Measurements from ENCODE around the gene DNAJC8. TPM values are rescaled to one million over a fixed set of nuclear protein-coding genes. Genes with fewer than 3 reads are reported as not detected.
A peak's percentile ranks its signal among the peaks of the same experiment; 100 is the strongest.

The DNAJC8 gene
- total RNA-seq, 1 experiment from 2014 or later, result 135 TPM

DNA sequence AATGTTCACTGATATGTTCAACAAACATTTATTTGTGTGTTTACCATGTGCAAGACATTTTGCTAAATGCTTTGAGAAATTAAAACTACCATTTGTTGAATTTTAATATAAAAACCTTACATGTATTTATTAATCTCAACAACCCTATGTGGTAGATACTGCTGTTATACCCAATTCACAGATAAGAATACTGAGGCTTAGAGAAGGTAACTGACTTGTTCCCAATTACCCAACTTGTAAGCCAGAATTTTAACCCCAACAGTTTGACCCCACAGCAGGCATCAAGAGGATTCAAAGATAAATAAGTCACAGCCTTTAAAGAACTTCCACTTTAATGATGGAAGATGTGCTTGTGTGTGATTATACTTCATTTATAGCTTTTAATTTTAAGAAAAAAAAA is 3.7 kb downstream of the DNAJC8 start:
- CTCF ChIA-PET, result no interaction called here
- Histone ChIP-seq H3K4me3 (ENCODE audit: low read depth, low read length, poor library complexity, severe bottlenecking) (no peak overlapping the region), H3K36me3 (ENCODE audit: insufficient read depth, low read length, poor library complexity, severe bottlenecking) (peaks cover 53% of the 10 kb centered on the region), H3K9me3 (ENCODE audit: low read depth, low read length, poor library complexity, severe bottlenecking) (no peaks in the 10 kb centered on the region), H3K27me3 (replicated peaks; ENCODE audit: insufficient read depth, low read depth, low read length, poor library complexity) (no peaks in the 10 kb centered on the region), H3K4me1 (ENCODE audit: insufficient read depth, low read length, poor library complexity, severe bottlenecking) (no peaks in the 10 kb centered on the region), H3K27ac (ENCODE audit: low read depth, low read length, poor library complexity, severe bottlenecking) (no peak overlapping the region)
- DNase-seq (ENCODE audit: low spot score), result no peak
- intact Hi-C loops (cut with micrococcal nuclease; ENCODE audit: unreplicated experiment), result no loop called here
- BruUV-seq (replicated peaks), result no TSS peak
- POLR2A ChIA-PET (ENCODE audit: low non-redundant PET), result no interaction called here
- TF ChIP-seq EZH2 (IDR thresholded peaks at IDR 0.05; ENCODE audit: borderline replicate concordance, low read depth, low read length, poor library complexity, severe bottlenecking), result no peak

GRCh38 chr1:28213315-28213714 is 19.5 kb downstream of the DNAJC8 start:
- POLR2A ChIA-PET (ENCODE audit: low non-redundant PET), result no interaction called here
- H3K9me3 ChIP-seq (ENCODE audit: low read depth, low read length, poor library complexity, severe bottlenecking), result no peaks in the 10 kb centered on the region
- no peak overlapping the region for H3K27ac ChIP-seq (ENCODE audit: low read depth, low read length, poor library complexity, severe bottlenecking)
- intact Hi-C loops (cut with micrococcal nuclease; ENCODE audit: unreplicated experiment), result loop anchor here (5.0 kb wide), 1 partner anchor 121 kb away; no protein-coding TSS in a partner anchor
- DNase-seq (ENCODE audit: low spot score), result no peak
- TF ChIP-seq CTCF (conservative IDR thresholded peaks at IDR 0.05; ENCODE audit: low read depth, low read length) (no peak), EZH2 (IDR thresholded peaks at IDR 0.05; ENCODE audit: borderline replicate concordance, low read depth, low read length, poor library complexity, severe bottlenecking) (no peak)
- H3K4me3 ChIP-seq (ENCODE audit: low read depth, low read length, poor library complexity, severe bottlenecking), result no peak overlapping the region
- CTCF ChIA-PET, result no interaction called here
- H3K36me3 ChIP-seq (ENCODE audit: insufficient read depth, low read length, poor library complexity, severe bottlenecking), result peaks cover 50% of the 10 kb centered on the region
- no peaks in the 10 kb centered on the region for H3K4me1 ChIP-seq (ENCODE audit: insufficient read depth, low read length, poor library complexity, severe bottlenecking)
- no peaks in the 10 kb centered on the region for H3K27me3 ChIP-seq (replicated peaks; ENCODE audit: insufficient read depth, low read depth, low read length, poor library complexity)
- no TSS peak for BruUV-seq (replicated peaks)

DNA sequence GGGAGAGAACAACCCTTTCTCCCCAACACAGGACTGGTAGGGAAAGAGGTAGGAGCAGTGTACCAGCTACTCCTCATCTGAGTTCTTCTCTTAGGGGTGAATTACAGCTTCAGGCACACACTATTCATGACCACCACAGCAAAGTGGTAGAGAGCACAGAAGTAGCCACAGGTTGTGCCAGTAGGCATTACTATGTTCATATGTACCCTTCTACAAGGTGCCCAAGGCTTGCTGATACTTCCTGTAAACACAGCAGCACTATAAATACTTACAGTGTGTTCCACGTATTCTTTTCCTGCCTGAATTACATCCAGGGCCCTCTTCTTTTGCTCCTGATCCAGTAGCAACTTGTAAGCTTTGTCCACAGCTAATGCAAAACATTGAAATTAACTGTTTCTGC is 23.1 kb downstream of the DNAJC8 start:
- no peak for TF ChIP-seq EZH2 (IDR thresholded peaks at IDR 0.05; ENCODE audit: borderline replicate concordance, low read depth, low read length, poor library complexity, severe bottlenecking)
- TF ChIP-seq CTCF (conservative IDR thresholded peaks at IDR 0.05; ENCODE audit: low read depth, low read length), result no peak
- no peaks in the 10 kb centered on the region for H3K27me3 ChIP-seq (replicated peaks; ENCODE audit: insufficient read depth, low read depth, low read length, poor library complexity)
- intact Hi-C loops (cut with micrococcal nuclease; ENCODE audit: unreplicated experiment), result loop anchor here (5.0 kb wide), 1 partner anchor 117 kb away; no protein-coding TSS in a partner anchor
- H3K4me1 ChIP-seq (ENCODE audit: insufficient read depth, low read length, poor library complexity, severe bottlenecking), result no peaks in the 10 kb centered on the region
- no TSS peak for BruUV-seq (replicated peaks)
- H3K4me3 ChIP-seq (ENCODE audit: low read depth, low read length, poor library complexity, severe bottlenecking), result no peak overlapping the region
- no peaks in the 10 kb centered on the region for H3K9me3 ChIP-seq (ENCODE audit: low read depth, low read length, poor library complexity, severe bottlenecking)
- no peak for DNase-seq (ENCODE audit: low spot score)
- no peak overlapping the region for H3K27ac ChIP-seq (ENCODE audit: low read depth, low read length, poor library complexity, severe bottlenecking)
- ChIA-PET POLR2A (ENCODE audit: low non-redundant PET) (no interaction called here), CTCF (interaction anchor here (1.4 to 1.5 kb wide), 2 partner anchors 118 to 352 kb away, joined by 7 to 14 read pairs; no protein-coding TSS in a partner anchor)
- H3K36me3 ChIP-seq (ENCODE audit: insufficient read depth, low read length, poor library complexity, severe bottlenecking), result peaks cover 57% of the 10 kb centered on the region

- no TSS peak for BruUV-seq (replicated peaks)
- peak; percentile 60 for DNase-seq (ENCODE audit: low spot score)
- peaks cover 56% of the 10 kb centered on the region for H3K36me3 ChIP-seq (ENCODE audit: insufficient read depth, low read length, poor library complexity, severe bottlenecking)
- no peaks in the 10 kb centered on the region for H3K4me1 ChIP-seq (ENCODE audit: insufficient read depth, low read length, poor library complexity, severe bottlenecking)
- peak overlapping the region; percentile 7 for H3K27ac ChIP-seq (ENCODE audit: low read depth, low read length, poor library complexity, severe bottlenecking)
- intact Hi-C loops (cut with micrococcal nuclease; ENCODE audit: unreplicated experiment), result no loop called here
- no peak overlapping the region for H3K4me3 ChIP-seq (ENCODE audit: low read depth, low read length, poor library complexity, severe bottlenecking)
- ChIA-PET CTCF (interaction anchor here (1.0 to 1.5 kb wide), 3 partner anchors 118 to 351 kb away, joined by 3 to 14 read pairs (median 7); partner anchors contain the start of gene MED18), POLR2A (ENCODE audit: low non-redundant PET) (no interaction called here)
- TF ChIP-seq EZH2 (IDR thresholded peaks at IDR 0.05; ENCODE audit: borderline replicate concordance, low read depth, low read length, poor library complexity, severe bottlenecking), result no peak
- peak; percentile 63 for TF ChIP-seq CTCF (conservative IDR thresholded peaks at IDR 0.05; ENCODE audit: low read depth, low read length)
- H3K9me3 ChIP-seq (ENCODE audit: low read depth, low read length, poor library complexity, severe bottlenecking), result no peaks in the 10 kb centered on the region
- no peaks in the 10 kb centered on the region for H3K27me3 ChIP-seq (replicated peaks; ENCODE audit: insufficient read depth, low read depth, low read length, poor library complexity)
These were observed 23.9 kb downstream of the DNAJC8 start for GRCh38 chr1:28208818-28209441.
